ENCODE data around the gene HSPA4. TPM values are rescaled to one million over a fixed set of nuclear protein-coding genes. Genes with fewer than 3 reads are reported as not detected.

The HSPA4 gene
- polyA plus RNA-seq, 4 donors: 30.9 to 67.1 (median 41.1) TPM

DNA sequence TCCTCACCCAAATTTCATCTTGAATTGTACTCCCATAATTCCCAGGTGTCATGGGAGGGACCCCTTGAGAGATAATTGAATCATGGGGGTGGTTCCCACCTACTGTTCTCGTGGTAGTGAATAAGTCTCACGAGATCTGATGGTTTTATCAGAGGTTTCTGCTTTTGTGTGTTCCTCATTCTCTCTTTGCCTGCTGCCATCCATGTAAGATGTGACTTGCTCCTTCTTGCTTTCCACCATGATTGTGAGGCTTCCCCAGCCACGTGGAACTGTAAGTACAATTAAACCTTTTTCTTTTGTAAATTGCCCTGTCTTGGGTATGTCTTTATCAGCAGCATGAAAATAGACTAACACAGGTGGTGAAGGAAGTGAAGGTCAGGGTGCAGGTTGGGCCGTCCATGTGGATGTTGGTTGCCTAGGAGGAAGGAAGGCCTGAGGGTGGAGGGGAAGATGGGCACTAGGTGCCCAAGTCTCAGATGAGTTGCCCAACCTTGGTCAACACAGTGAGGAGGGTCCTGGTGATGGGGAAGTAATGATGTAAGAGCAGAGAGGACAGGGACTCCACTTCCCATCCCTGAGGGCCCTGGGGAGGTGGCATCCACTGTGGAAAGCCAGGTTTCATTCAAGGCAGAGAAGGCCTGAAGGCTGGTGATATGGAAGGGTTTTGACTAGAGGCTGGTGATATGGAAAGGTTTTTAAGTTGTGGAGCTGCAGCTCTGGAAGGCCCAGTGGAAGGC lies 92.6 kb downstream of the HSPA4 start:
- H3K9me3 ChIP-seq (ENCODE audit: control insufficient read depth in 2 of 2, insufficient read depth in 1 of 2, low read depth in 1 of 2, low read length in 1 of 2): peaks cover 0 to 4% of the 10 kb centered on the region in 2 donors
- H3K36me3 ChIP-seq (ENCODE audit: control insufficient read depth in 3 of 3, insufficient read depth in 2 of 3, low read depth in 1 of 3, low read length in 3 of 3): no peaks in the 10 kb centered on the region
- 49 to 66% (median 51%) methylated on average over 4 of the region's 4 CpGs for WGBS, 3 donors
- no peak for DNase-seq
- no peak overlapping the region for H3K27ac ChIP-seq (ENCODE audit: low read depth in 1 of 3, low read length in 2 of 3)
- H3K27me3 ChIP-seq (ENCODE audit: control insufficient read depth in 3 of 3, insufficient read depth in 3 of 3, low read length in 3 of 3): peaks cover 0 to 3% (median 0%) of the 10 kb centered on the region in 3 donors
- FAIRE-seq: no peak
- H3K4me3 ChIP-seq (ENCODE audit: low read depth in 1 of 3, low read length in 3 of 3): no peak overlapping the region
- H3K4me1 ChIP-seq (ENCODE audit: control insufficient read depth in 3 of 3, insufficient read depth in 2 of 3, low read depth in 1 of 3, low read length in 2 of 3): no peaks in the 10 kb centered on the region

DNA sequence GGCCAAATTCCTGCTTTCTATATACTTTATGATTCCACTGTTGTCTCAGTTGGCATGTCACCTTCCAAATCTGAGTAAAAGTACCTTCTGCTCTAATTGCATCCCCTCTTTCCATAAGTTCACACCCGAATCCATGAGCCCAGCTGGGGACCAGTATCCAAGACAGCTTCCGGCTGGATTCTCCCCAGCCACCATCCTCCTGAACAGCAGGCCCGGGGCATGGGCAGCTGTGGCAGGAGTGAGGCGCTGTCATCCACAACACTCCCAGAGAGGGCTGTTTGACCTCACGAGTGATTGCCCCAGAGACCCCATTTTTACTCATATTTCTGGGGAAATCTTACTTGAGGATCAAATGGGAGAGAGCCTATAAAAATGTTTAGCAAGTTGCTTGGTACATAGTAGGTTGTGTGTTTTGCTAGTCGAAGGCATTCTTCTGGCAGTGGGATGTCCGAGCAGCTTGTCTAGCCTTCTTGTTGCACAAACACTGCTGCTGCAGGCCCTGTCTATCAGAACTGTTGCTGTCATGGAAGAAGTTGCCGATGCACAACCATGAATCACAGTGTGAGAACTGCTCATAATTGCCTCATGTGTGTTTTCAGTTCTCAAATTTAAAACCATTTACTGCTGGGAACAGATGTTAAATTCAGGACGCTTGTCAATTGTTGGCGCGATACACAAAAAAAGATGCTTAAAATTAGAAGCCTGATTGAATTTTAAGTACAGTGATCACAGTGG lies 93.8 kb downstream of the HSPA4 start:
- H3K27ac ChIP-seq (ENCODE audit: low read depth in 1 of 3, low read length in 2 of 3): no peak overlapping the region
- H3K4me1 ChIP-seq (ENCODE audit: control insufficient read depth in 3 of 3, insufficient read depth in 2 of 3, low read depth in 1 of 3, low read length in 2 of 3): no peaks in the 10 kb centered on the region
- H3K9me3 ChIP-seq (ENCODE audit: control insufficient read depth in 2 of 2, insufficient read depth in 1 of 2, low read depth in 1 of 2, low read length in 1 of 2): peaks cover 0 to 4% of the 10 kb centered on the region in 2 donors
- peaks cover 0 to 3% (median 0%) of the 10 kb centered on the region in 3 donors for H3K27me3 ChIP-seq (ENCODE audit: control insufficient read depth in 3 of 3, insufficient read depth in 3 of 3, low read length in 3 of 3)
- DNase-seq (no peak), FAIRE-seq (no peak)
- H3K4me3 ChIP-seq (ENCODE audit: low read depth in 1 of 3, low read length in 3 of 3): no peak overlapping the region
- 79 to 88% (median 85%) methylated on average over 11 of the region's 11 CpGs for WGBS, 3 donors
- no peaks in the 10 kb centered on the region for H3K36me3 ChIP-seq (ENCODE audit: control insufficient read depth in 3 of 3, insufficient read depth in 2 of 3, low read depth in 1 of 3, low read length in 3 of 3)

DNA sequence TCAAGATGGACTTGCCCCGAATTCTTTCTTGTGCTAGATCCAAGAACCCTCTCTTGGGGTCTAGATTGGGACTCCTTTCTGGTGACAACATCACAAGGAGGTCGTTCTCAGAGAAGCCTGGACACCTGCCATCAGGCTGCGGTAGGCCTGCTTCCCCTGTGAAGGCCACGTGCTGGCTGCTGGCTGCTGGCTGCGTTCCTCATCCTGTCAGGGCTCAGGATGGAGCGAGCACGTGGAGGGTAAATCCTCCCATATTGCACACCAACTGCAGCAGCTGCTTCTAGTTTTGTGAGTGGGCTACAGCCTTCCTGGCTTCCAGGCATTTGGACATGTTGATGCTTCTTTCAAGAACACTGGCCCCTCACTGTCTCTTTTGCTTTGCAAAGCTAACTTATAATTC lies 95.6 kb downstream of the HSPA4 start:
- no peaks in the 10 kb centered on the region for H3K36me3 ChIP-seq (ENCODE audit: control insufficient read depth in 3 of 3, insufficient read depth in 2 of 3, low read depth in 1 of 3, low read length in 3 of 3)
- no peak overlapping the region for H3K4me3 ChIP-seq (ENCODE audit: low read depth in 1 of 3, low read length in 3 of 3)
- peaks cover 0 to 3% (median 0%) of the 10 kb centered on the region in 3 donors for H3K27me3 ChIP-seq (ENCODE audit: control insufficient read depth in 3 of 3, insufficient read depth in 3 of 3, low read length in 3 of 3)
- no peak for FAIRE-seq
- no peak overlapping the region for H3K27ac ChIP-seq (ENCODE audit: low read depth in 1 of 3, low read length in 2 of 3)
- peaks cover 0 to 4% of the 10 kb centered on the region in 2 donors for H3K9me3 ChIP-seq (ENCODE audit: control insufficient read depth in 2 of 2, insufficient read depth in 1 of 2, low read depth in 1 of 2, low read length in 1 of 2)
- DNase-seq: no peak
- WGBS, 3 donors: 43 to 70% (median 66%) methylated on average over 7 of the region's 7 CpGs
- H3K4me1 ChIP-seq (ENCODE audit: control insufficient read depth in 3 of 3, insufficient read depth in 2 of 3, low read depth in 1 of 3, low read length in 2 of 3): no peaks in the 10 kb centered on the region

DNA sequence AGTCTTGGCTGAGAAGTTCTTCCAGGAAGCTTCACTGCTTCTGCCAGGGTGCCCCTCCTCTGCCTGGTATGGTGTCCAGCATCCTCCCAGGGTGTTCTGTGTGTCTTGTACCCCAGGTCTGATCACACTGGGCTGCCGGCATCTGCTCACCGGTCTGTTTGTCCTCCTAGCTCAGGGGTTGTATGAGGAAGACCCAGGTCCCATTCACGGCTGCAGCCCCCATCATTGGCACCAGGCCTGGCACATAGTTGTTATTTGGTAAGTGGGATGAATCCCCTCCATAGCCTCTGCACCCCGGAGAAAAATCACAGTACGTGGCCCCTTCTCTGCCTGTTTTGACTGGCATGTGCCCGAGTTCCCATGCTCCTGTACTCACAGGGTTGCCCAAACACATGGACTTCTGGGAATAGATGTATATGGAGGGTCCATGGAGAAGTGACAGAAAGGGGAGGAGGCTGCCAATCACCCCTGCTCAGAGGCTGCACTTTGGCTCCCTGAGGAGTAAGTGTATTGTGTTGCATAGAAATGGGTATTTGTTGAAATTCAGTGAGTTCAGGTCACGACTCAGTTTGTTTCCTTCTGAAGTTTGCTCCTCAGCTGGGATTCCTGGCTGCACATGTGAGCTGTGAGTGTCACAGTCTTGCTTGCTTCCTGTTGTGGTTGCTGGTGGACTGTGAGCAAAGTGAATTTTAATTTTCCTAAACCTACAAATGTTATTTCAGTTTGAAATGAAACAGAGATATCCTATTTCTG lies 96.2 kb downstream of the HSPA4 start:
- no peaks in the 10 kb centered on the region for H3K4me1 ChIP-seq (ENCODE audit: control insufficient read depth in 3 of 3, insufficient read depth in 2 of 3, low read depth in 1 of 3, low read length in 2 of 3)
- no peak overlapping the region for H3K27ac ChIP-seq (ENCODE audit: low read depth in 1 of 3, low read length in 2 of 3)
- DNase-seq (no peak), FAIRE-seq (no peak)
- no peaks in the 10 kb centered on the region for H3K36me3 ChIP-seq (ENCODE audit: control insufficient read depth in 3 of 3, insufficient read depth in 2 of 3, low read depth in 1 of 3, low read length in 3 of 3)
- H3K27me3 ChIP-seq (ENCODE audit: control insufficient read depth in 3 of 3, insufficient read depth in 3 of 3, low read length in 3 of 3): no peaks in the 10 kb centered on the region
- no peak overlapping the region for H3K4me3 ChIP-seq (ENCODE audit: low read depth in 1 of 3, low read length in 3 of 3)
- 84 to 94% (median 85%) methylated on average over 7 of the region's 7 CpGs for WGBS, 3 donors
- peaks cover 0 to 4% of the 10 kb centered on the region in 2 donors for H3K9me3 ChIP-seq (ENCODE audit: control insufficient read depth in 2 of 2, insufficient read depth in 1 of 2, low read depth in 1 of 2, low read length in 1 of 2)

DNA sequence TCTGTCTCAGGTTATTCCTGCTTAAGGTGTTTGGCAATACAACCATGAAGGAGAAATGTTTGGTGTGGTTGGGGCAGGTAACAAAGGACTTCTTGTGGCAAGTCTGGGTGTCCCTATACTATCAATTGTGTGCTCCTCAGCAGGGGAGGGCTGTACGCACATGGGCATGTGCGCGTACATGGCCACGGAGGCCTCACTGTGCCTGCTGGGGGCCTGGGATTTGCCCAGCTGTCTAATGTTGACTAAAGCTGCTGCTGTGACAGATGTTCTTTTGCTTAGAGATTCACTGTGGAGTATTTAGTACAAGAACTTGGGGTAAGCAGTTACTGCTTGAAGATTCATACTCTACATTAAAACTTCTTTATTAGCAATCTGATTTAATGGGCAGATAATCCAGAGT lies 97.5 kb downstream of the HSPA4 start:
- no peaks in the 10 kb centered on the region for H3K4me1 ChIP-seq (ENCODE audit: control insufficient read depth in 3 of 3, insufficient read depth in 2 of 3, low read depth in 1 of 3, low read length in 2 of 3)
- H3K27me3 ChIP-seq (ENCODE audit: control insufficient read depth in 3 of 3, insufficient read depth in 3 of 3, low read length in 3 of 3): no peaks in the 10 kb centered on the region
- FAIRE-seq (no peak), DNase-seq (no peak)
- no peak overlapping the region for H3K27ac ChIP-seq (ENCODE audit: low read depth in 1 of 3, low read length in 2 of 3)
- no peak overlapping the region for H3K4me3 ChIP-seq (ENCODE audit: low read depth in 1 of 3, low read length in 3 of 3)
- H3K9me3 ChIP-seq (ENCODE audit: control insufficient read depth in 2 of 2, insufficient read depth in 1 of 2, low read depth in 1 of 2, low read length in 1 of 2): peaks cover 0 to 4% of the 10 kb centered on the region in 2 donors
- 77 to 93% (median 90%) methylated on average over 4 of the region's 4 CpGs for WGBS, 3 donors
- H3K36me3 ChIP-seq (ENCODE audit: control insufficient read depth in 3 of 3, insufficient read depth in 2 of 3, low read depth in 1 of 3, low read length in 3 of 3): no peaks in the 10 kb centered on the region

DNA sequence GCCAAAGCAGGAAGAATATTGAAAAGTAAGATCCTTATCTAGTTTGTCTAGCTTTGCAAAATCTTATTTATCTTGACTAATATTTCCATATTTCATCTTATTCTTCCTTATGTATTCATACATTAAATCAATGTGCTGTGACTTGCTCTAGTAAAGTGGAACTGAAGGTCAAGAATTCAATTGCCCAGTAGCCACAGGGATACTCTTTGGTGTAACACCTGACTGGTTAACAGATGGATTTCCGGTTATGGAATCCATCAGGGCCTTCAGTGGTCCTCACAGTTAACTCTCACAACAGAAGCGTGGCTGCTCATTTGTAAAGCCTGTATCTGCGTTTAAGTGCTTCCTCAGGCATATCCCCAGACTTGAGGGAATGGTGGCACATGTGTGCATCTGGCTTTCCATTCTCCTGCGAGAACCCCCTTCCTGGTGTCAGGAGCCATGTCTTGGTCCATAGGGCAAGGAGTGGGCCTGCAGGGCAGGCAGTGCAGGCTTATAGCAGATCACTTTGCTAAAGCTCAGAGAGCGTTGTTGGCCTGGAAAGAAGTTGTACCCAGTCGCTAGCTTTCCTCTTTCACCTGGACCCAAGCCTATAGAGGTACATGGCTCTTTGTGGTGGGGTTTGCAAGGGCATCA lies 99.2 kb downstream of the HSPA4 start:
- 93 to 94% (median 94%) methylated on average over 6 of the region's 6 CpGs for WGBS, 3 donors
- Histone ChIP-seq H3K9me3 (ENCODE audit: control insufficient read depth in 2 of 2, insufficient read depth in 1 of 2, low read depth in 1 of 2, low read length in 1 of 2) (no peaks in the 10 kb centered on the region), H3K4me3 (ENCODE audit: low read depth in 1 of 3, low read length in 3 of 3) (no peak overlapping the region), H3K4me1 (ENCODE audit: control insufficient read depth in 3 of 3, insufficient read depth in 2 of 3, low read depth in 1 of 3, low read length in 2 of 3) (no peaks in the 10 kb centered on the region), H3K27ac (ENCODE audit: low read depth in 1 of 3, low read length in 2 of 3) (no peak overlapping the region), H3K36me3 (ENCODE audit: control insufficient read depth in 3 of 3, insufficient read depth in 2 of 3, low read depth in 1 of 3, low read length in 3 of 3) (no peaks in the 10 kb centered on the region), H3K27me3 (ENCODE audit: control insufficient read depth in 3 of 3, insufficient read depth in 3 of 3, low read length in 3 of 3) (no peaks in the 10 kb centered on the region)
- no peak for DNase-seq
- no peak for FAIRE-seq

DNA sequence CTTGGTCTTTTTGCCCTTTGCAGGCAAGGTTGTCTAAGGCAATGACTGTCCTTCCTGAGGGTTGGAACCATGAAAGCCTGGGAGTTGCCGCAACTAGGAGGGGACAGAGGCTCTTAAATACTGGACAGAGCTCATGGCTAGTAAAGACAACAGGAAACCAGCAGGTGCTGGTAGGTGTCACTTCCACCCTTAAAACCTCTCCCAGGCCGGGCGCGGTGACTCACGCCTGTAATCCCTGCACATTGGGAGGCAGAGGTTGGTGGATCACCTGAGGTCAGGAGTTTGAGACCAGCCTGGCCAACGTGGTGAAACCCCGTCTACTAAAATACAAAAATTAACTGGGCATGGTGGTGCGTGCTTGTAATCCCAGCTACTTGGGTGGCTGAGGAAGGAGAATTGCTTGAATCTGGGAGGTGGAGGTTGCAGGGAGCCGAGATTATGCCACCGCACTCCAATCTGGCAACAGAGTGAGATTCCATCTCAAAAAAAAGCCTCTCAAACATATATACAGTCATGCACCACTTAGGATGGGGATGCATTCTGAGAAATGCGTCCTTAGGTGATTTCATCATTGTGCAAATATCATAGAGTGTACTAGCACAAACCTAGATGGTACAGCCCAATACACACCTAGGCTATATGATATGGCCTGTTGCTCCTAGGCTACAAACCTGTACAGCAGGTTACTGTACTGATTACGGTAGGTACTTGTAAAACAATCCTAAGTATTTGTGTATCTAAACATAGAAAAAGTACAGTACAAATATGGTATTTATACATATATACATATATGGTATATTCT lies 102.7 kb downstream of the HSPA4 start:
- Histone ChIP-seq H3K36me3 (ENCODE audit: control insufficient read depth in 3 of 3, insufficient read depth in 2 of 3, low read depth in 1 of 3, low read length in 3 of 3) (no peaks in the 10 kb centered on the region), H3K27me3 (ENCODE audit: control insufficient read depth in 3 of 3, insufficient read depth in 3 of 3, low read length in 3 of 3) (no peaks in the 10 kb centered on the region), H3K27ac (ENCODE audit: low read depth in 1 of 3, low read length in 2 of 3) (no peak overlapping the region), H3K9me3 (ENCODE audit: control insufficient read depth in 2 of 2, insufficient read depth in 1 of 2, low read depth in 1 of 2, low read length in 1 of 2) (no peaks in the 10 kb centered on the region), H3K4me1 (ENCODE audit: control insufficient read depth in 3 of 3, insufficient read depth in 2 of 3, low read depth in 1 of 3, low read length in 2 of 3) (no peaks in the 10 kb centered on the region), H3K4me3 (ENCODE audit: low read depth in 1 of 3, low read length in 3 of 3) (no peak overlapping the region)
- no peak for FAIRE-seq
- no peak for DNase-seq
- WGBS, 3 donors: 85 to 91% (median 89%) methylated on average over 12 of the region's 12 CpGs

Data from small intestine (tissue), 7 donors.